Prostate gland (tissue), 2 donors: ENCODE data around the gene BHLHA15. TPM values are rescaled to one million over a fixed set of nuclear protein-coding genes. Genes with fewer than 3 reads are reported as not detected.

Experiments
- DNase-seq: peaks from one replicate; pipeline ENCODE4 v3.0.0-alpha.2; 2019; ENCODE audit warnings: low spot score
- H3K27ac ChIP-seq, 2 donors: fragments of 200-600 bp; sonication (generic); 2 replicates each; pipeline ENCODE4 v1.5.1; 2017 to 2019
- H3K27me3 ChIP-seq: fragments of 200-600 bp; sonication (generic); replicated peaks from 2 replicates; pipeline ENCODE4 v1.5.1; 2019; ENCODE audit not compliant: insufficient read depth
- H3K36me3 ChIP-seq, 2 donors: fragments of 200-600 bp; sonication (generic); 1 replicate in 1 of 2; 2 replicates in 1 of 2; pipeline versions ENCODE4 v1.5.1 to v1.8.1; 2017 to 2019
- H3K4me1 ChIP-seq: fragments of 200-600 bp; sonication (generic); replicated peaks from 2 replicates; pipeline ENCODE4 v1.5.1; 2019
- H3K4me3 ChIP-seq, 2 donors: fragments of 200-600 bp; sonication (generic); 2 replicates each; pipeline ENCODE4 v1.5.1; 2017 to 2019
- H3K9me3 ChIP-seq: fragments of 200-600 bp; sonication (generic); 2 replicates; pipeline ENCODE4 v1.5.1; 2017
- POLR2A ChIP-seq: fragments of 450-650 bp; IDR thresholded peaks from one replicate; pipeline ENCODE4 v1.6.1; 2016; ENCODE audit warnings: antibody characterized with exemption, mild to moderate bottlenecking
- POLR2AphosphoS5 ChIP-seq: sonication (generic); formaldehyde crosslinking; IDR thresholded peaks from one replicate; pipeline ENCODE4 v1.6.1; 2017; ENCODE audit warnings: antibody characterized with exemption
- WGBS: methylation state at CpG from one replicate; pipeline ENCODE4 v1.1.5; 2018; 5-methylcytosine and 5-hydroxymethylcytosine counted together
- intact Hi-C: fragments of 100-400 bp; cut with DNase I; formaldehyde crosslinking; loops from one replicate; pipeline ENCODE4 v1.14.2; 2022
- total RNA-seq, 2 donors: library from RNA; depleted of rRNA; stranded (reverse); fragments of >200 nt; gene quantifications; one replicate each; pipeline ENCODE4 v1.1.0, GENCODE V29; 2016
- TF ChIP-seq, protein P1 (sequence below), 4 experiments: fragments of 200-600 bp in 2 of 4; fragments of 450-650 bp in 2 of 4; sonication (generic) in 2 of 4; IDR thresholded peaks; 1 replicate in 3 of 4; 2 replicates in 1 of 4; pipeline ENCODE4 v1.5.1; 2016 to 2019; ENCODE audit warnings: antibody characterized with exemption in 4 of 4, mild to moderate bottlenecking in 2 of 4, moderate library complexity in 2 of 4

Gene BHLHA15
- total RNA-seq, 2 donors from 2014 or later = 24.6 to 90.9 TPM

DNA sequence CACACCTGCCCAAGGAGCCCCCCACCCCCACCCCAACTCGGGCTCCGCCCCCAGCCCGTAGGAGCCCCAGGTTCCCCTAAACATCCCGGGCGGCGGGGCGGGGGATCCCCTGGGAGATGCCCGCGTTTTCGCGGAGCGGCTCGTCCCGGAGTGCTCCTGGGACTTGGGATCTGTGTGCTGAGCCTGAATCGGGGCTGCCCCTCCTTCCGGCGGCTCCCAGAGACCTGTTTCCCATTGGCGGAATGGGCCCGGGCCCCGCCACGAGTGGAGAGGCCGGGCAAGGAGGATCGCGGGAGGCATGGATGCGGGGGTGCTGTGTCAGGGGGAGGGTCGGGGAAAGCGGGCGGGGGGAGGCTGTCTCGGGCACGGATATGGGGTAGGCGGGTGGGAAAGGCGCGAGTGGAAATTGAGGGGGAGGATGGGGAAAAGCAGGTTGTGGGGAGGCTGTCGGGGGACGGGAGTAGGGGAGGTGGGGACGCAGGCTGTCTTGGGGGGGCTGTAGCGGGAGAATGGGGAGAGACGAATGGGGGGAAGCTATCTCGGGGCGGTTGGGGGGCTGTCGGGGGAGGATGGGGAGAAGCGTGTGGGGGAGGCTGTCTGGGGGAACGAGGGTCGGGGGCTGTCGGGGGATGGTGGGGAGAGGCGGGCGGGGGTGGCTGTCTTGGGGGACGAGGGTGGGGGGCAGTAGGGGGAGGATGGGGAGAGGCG, 572 bp upstream of the BHLHA15 start:
- H3K27ac ChIP-seq = peak overlapping the region; percentile 61 to 88
- intact Hi-C loops = no loop called here
- DNase-seq = no peak
- WGBS = 0% methylated on average over 3 of the region's 49 CpGs
- peak overlapping the region; percentile 40 to 51 for H3K4me3 ChIP-seq
- no peaks in the 10 kb centered on the region for H3K27me3 ChIP-seq
- peaks cover 3% of the 10 kb centered on the region for H3K4me1 ChIP-seq
- no peaks in the 10 kb centered on the region for H3K36me3 ChIP-seq
- no peaks in the 10 kb centered on the region for H3K9me3 ChIP-seq
- TF ChIP-seq, protein P1, sequence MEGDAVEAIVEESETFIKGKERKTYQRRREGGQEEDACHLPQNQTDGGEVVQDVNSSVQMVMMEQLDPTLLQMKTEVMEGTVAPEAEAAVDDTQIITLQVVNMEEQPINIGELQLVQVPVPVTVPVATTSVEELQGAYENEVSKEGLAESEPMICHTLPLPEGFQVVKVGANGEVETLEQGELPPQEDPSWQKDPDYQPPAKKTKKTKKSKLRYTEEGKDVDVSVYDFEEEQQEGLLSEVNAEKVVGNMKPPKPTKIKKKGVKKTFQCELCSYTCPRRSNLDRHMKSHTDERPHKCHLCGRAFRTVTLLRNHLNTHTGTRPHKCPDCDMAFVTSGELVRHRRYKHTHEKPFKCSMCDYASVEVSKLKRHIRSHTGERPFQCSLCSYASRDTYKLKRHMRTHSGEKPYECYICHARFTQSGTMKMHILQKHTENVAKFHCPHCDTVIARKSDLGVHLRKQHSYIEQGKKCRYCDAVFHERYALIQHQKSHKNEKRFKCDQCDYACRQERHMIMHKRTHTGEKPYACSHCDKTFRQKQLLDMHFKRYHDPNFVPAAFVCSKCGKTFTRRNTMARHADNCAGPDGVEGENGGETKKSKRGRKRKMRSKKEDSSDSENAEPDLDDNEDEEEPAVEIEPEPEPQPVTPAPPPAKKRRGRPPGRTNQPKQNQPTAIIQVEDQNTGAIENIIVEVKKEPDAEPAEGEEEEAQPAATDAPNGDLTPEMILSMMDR (IDR thresholded peaks at IDR 0.05) = no peak
- TF ChIP-seq POLR2A = no peak
- no peak for TF ChIP-seq POLR2AphosphoS5

DNA sequence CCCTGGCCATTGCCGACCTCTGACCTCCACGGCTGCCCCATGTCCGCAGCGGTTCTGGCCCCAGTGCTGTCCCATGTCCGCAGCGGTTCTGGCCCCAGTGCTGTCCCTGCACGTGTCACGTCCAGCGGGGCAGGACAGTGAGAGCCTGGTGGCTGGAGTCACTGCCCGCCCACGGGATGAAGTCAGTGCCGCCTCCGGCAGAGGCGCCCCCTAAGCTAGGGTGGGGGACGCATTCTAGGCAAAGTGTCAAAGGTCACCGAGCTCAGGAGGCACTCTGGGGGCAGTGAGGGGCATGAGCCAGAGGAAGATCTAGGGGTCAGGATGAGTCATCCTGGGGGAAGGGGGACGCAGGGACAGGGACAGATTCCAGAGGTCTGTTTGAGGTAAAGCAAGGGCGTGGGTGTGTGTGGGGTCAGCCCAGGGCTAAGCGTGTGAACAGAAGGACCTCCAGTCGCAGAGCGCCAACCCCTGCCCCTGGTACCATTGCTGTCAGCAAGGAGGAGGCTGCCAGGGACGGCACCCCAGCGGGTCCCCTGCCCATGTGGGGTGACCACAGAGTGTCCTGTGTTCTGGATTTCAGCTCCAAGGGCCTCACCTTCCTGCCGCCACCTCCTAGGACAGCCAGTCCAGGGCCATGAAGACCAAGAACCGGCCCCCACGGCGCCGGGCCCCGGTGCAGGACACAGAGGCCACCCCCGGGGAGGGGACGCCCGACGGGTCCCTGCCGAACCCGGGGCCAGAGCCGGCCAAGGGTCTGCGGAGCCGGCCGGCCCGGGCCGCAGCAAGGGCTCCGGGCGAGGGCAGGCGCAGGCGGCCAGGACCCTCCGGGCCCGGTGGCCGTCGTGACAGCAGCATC, 665 bp downstream of the BHLHA15 start:
- no peak for DNase-seq
- peaks cover 3% of the 10 kb centered on the region for H3K4me1 ChIP-seq
- TF ChIP-seq POLR2A (no peak), POLR2AphosphoS5 (no peak)
- TF ChIP-seq, protein P1 (IDR thresholded peaks at IDR 0.05) = no peak
- H3K9me3 ChIP-seq = no peaks in the 10 kb centered on the region
- no peaks in the 10 kb centered on the region for H3K27me3 ChIP-seq
- WGBS = 86% methylated on average over 41 of the region's 49 CpGs
- H3K4me3 ChIP-seq = peak overlapping the region; percentile 40 to 51
- H3K36me3 ChIP-seq = no peaks in the 10 kb centered on the region
- intact Hi-C loops = no loop called here
- peak overlapping the region; percentile 71 to 88 for H3K27ac ChIP-seq

DNA sequence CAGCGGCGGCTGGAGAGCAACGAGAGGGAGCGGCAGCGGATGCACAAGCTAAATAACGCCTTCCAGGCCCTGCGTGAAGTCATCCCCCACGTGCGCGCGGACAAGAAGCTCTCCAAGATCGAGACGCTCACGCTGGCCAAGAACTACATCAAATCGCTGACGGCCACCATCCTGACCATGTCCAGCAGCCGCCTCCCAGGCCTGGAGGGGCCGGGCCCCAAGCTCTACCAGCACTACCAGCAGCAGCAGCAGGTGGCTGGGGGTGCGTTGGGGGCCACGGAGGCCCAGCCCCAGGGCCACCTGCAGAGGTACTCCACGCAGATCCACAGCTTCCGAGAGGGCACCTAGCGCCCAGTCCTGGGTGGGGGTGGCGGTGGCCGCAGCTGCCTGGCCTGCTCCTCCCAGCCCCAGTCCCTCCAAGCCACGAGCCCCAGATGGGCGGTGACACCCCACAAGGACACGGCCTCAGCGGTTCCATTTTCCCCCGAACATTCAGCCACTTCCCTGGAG, 1.3 kb downstream of the BHLHA15 start:
- DNase-seq = no peak
- H3K4me1 ChIP-seq = peaks cover 4% of the 10 kb centered on the region
- H3K27ac ChIP-seq = peak overlapping the region; percentile 71 to 88
- TF ChIP-seq POLR2AphosphoS5 (no peak), POLR2A (no peak)
- TF ChIP-seq, protein P1 (IDR thresholded peaks at IDR 0.05) = no peak
- H3K9me3 ChIP-seq = no peaks in the 10 kb centered on the region
- WGBS = 88% methylated on average over 26 of the region's 30 CpGs
- intact Hi-C loops = no loop called here
- H3K27me3 ChIP-seq = no peaks in the 10 kb centered on the region
- no peaks in the 10 kb centered on the region for H3K36me3 ChIP-seq
- peak overlapping the region in 1 of 2 donors; percentile 51 for H3K4me3 ChIP-seq

DNA sequence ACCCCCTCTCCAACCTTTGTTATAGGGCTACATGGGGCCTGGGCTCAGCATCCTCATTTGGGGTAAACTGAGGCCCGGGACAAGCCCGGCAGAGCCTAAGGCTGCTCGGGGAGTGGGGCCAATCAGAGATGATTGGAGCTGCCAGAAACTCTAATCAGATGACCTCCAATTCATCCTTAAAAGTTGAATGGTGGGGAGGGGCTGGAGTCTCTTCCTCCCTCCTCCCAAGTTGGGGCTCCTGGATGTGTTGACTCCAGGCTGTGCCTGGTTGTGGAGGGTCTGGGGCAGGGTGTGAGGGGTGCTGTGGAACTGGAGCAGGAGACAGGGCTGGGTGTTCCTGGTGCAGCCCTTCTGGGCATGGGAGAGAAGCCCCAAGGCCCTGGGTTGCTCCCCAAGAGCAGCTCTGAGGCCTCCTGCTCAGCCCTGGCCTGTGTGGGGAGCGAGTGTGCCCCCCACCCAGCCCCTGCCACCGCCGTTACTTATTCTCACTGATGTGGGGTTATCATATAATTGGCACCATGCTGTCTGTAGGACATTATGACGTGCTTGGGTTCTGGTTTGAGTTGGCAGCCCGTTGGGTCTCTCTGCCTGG, 2.2 kb downstream of the BHLHA15 start:
- 83% methylated on average over 8 of the region's 8 CpGs for WGBS
- Histone ChIP-seq H3K4me3 (no peak overlapping the region), H3K27ac (peak overlapping the region; percentile 71 to 88), H3K4me1 (peaks cover 9% of the 10 kb centered on the region), H3K36me3 (no peaks in the 10 kb centered on the region), H3K9me3 (no peaks in the 10 kb centered on the region), H3K27me3 (no peaks in the 10 kb centered on the region)
- TF ChIP-seq POLR2AphosphoS5 (no peak), POLR2A (no peak)
- TF ChIP-seq, protein P1 (IDR thresholded peaks at IDR 0.05) = no peak
- intact Hi-C loops = no loop called here
- DNase-seq = no peak
